Activated gamma-delta T cell treated with Interleukin-2 at 50 U/mL for 16 hours (primary cell): ENCODE measurements around the gene CDH15.

Source experiments
- DNase-seq: peaks from one replicate; pipeline ENCODE4 v3.0.0-alpha.2; 2020

Gene CDH15

DNA sequence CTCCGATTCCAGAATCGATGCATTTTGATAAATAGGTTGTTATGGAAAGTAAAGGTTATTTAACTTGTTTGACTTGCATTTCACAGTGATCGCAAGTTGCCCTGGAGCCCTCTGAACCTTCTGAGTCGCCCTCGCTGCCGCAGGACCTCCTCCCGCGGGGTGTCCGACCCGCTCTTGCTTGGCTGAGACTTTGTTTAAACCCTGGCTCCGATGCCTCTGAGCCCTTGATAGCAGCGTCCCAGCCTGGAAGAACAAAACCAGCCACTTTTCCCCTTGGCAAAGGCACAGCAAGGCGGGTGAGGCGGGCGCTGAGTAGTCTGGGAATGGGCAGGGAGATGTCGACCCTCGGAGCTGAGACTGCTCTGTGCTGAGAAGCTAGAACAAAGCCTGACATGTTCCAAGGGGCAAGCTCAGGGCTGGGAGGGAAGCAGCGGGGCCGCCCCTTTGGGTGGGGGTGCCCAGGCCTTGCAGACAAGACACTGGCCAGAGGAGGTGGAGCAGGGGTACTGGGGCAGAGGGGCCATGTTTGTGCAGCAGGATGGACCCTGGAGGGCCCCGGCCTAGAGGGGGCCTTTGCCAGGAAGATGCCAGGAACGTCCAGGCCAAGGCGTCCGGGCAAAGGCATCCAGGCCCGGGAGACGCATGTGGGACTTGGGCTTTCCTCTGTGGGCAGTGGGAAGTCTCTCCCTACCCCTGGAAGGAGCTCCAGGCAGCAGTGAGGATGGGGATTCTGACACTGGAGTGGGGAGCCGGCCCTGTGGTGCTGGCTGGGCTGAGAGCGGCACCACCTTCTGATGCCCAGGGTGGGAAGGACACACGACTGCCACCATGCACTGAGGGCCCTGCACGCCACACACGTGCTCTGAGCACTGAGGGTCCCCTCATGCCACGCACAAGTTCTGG, 30.3 kb upstream of the CDH15 start:
- DNase-seq: no peak

DNA sequence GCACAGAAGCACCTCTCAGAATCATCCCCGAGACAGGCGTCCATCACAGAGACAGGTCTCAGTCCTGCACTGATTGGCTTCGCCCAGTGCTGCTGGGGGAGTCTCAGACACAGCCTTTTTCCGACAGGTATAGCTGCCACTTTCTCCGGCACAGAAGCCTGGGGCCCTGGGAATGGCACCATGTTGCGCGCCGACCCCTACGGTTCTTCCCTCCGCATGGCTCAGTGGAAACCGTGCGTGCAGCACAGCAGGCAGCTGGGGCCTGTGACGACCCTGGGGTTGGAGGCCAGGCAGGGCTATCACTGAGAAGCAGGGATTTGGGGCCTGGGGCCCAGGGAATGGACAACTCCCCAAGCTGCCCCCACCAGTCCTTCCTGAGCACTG, 29.7 kb upstream of the CDH15 start:
- no peak for DNase-seq

DNA sequence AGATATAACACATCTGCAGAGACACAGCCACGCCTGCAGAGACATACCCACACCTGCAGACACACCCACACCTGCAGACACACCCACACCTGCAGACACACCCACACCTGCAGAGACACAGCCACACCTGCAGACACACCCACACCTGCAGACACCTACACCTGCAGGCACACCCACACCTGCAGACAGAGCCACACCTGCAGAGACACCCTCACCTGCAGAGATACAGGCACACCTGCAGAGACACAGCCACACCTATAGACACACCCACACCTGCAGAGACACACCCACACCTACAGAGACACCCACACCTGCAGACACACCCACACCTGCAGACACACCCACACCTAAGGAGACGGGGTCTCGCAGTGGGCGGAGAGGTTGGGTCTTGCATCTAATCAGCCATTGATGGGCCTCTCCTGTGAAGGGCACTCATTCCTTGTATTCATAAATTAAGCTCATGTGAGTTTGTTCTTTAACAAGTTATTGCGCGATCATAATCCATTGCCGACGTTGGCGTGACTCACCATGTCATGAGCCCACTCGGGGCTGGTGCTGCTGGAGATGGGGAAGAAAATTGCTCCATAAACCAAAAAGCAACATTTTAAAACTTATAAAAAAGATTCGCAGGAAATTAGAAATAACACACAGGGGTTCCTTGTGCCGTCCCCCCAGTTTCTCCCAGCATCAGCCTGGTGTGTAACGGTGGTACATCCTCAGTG, 28.9 kb upstream of the CDH15 start:
- no peak for DNase-seq

DNA sequence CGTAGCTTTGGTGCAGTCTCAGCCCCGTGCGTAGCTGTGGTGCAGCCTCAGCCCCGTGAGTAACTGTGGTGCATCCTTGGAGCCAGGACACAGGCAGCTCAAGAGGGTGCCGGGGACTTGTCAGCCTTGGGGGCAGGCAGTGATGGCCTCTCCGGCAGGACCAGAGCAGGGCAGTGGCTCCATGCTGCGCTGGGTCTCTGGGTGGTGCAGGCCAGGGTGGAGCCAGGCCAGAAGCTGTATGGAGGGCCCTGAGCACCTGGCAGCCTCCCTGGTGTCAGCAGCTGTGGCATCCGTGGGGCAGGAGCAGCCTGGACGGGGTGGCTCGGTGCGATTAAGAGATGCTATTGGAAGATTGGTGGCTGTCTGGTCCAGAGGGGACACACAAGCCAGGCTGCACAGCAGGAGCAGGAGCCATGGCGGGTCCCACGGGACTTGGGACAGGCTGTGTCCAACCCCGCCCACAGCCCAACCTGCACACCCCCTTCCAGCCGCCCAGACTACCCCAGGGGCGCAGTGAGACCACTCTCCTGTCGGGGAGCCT, 28.3 kb upstream of the CDH15 start:
- no peak for DNase-seq

DNA sequence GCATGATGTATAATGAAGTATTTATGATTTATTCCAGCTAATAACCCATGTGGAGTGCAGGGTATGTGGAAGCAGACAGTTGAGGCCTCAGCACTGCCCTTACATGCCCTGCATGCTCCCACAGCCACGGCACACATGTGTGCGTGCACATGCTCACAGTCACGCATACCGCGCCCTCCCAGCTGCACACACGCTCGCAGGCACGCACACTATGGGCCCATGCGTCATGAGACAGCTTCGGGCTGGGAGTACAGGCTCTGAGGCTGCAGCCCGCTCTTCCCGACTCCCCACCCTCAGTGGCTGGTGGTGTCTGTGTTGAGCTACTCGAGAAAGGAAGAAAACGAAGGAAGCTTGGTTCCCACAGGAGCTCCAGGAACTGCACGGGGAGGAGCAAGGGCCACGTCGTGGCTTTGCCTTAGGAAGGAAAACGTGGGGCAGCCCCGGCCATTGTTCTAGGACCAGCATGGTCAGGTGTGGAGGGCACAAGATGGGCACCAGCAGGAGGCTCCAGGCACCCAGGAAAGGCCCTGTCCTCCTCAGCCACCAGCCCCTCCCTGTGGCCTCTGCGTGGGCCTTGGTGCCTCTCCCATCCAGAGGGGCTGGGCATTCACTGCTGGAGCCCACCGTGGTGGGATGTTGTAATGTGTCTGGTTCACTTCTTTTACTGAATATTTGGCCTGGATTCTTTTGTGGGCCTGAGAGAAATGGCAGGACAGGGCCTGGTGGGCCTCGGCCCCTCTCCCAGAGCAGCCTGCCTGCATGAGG, 27.5 kb upstream of the CDH15 start:
- DNase-seq: no peak

DNA sequence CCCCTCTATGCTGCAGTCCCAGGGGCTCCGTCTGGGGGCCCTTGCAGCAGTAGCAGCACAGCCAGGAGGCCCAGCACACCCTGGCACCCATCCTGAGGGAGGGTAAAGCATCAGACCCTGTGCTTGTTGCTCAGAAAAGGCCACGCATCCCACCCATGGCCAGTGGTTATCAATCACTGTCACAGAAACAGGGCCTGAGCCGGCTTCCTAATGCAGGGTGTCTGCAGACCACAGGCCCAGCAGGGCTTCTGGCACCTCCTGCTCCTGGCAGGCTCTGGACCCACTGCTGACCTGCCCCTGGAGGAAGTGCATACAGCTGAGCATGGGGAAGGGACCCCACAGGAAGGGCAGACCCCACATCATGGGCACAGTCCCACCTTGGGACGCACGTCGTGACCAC, 26.9 kb upstream of the CDH15 start:
- DNase-seq: no peak

DNA sequence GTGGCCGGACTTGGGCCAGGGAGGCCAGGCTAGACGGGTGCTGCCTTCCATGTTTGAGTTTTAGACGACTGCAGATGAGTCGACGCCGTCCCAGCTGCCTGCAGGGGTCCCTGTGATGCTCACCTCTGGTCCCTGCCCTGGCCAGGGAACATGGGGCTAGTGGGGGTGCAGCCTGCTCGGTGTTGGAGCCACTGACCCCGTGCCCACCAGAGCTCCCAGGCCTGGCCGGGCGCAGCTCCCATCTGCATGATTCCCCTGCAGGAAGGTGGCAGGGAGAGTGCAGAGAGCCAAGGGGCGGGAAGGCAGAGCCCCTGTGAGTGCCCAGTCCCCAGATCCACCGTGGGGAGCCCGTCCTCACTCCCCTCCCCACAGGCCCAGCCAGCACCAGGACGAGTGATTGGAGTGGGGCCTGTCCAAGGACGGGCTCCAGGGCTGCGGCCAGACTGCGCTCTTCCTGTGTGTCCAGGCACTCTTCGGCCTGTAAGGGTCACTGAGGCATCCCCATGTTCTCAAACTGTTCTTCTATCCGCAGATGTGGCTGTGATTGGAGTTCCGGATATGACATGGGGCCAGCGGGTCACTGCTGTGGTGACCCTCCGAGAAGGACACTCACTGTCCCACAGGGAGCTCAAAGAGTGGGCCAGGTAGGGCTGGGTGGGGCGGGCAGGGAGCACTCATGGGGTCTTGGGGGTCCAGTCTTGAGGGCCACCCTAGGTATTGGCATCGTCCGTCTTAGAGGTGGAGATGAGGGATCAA, 26.0 kb upstream of the CDH15 start:
- DNase-seq: no peak

DNA sequence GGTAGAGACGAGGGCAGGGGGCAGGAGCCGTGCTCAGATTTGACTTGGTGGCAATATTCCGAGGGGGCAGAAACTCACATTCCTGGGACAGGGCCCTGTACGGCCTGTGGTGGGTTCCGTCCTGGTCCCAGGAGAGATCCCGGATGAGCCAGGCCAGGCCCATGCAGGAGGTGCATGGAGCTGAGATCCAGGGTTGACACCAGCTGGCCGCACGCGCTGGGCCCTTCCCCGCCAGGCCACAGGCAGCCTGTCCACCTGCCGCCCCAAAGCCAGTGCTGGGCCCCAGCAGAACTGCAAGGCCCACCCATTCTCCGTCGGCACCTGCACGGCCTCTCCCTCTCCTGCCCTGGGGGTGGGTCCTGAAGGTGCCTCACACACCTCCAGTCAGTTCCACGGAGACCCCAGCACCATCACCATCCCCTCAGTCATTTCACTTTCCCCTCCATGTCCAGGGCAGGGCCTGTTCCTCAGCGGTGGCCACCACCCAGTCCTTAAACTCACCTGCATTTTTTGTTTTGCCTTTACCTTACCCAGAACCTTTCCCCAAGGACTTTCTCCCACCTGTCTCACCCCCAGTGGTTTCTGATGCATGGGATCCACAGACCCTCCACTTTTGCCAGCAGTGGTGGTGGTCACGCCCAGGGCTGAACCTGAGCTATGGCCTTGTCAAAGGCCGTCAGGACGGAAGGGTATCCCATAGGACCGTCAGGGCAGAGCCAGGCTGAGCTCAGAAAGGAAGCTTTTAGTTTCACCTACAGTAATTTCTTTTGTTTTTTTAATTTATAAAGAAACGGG, 25.1 kb upstream of the CDH15 start:
- no peak for DNase-seq

DNA sequence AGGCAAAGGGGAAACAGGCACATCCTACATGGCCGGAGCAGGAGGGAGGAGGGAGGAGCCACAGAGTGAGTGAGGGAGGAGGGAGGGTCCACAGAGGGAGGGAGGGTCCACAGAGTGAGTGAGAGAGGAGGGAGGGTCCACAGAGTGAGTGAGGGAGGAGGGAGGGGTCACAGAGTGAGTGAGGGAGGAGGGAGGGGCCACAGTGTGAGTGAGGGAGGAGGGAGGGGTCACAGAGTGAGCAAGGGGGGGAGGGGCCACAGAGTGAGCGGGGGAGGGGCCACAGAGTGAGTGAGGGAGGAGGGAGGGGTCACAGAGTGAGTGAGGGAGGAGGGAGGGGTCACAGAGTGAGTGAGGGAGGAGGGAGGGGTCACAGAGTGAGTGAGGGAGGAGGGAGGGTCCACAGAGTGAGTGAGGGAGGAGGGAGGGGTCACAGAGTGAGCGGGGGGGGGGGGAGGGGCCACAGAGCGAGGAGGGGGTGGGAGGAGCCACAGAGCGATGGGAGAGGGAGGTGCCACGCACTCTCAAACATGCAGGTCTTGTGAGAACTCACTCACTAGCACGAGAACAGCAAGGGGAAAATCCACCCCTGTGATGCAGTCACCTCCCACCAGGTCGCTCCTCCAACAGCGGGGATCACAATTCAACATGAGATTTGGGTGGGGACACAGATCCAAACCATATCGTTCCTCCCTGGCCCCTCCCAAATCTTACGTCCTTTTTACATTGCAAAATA, 24.3 kb upstream of the CDH15 start:
- no peak for DNase-seq

DNA sequence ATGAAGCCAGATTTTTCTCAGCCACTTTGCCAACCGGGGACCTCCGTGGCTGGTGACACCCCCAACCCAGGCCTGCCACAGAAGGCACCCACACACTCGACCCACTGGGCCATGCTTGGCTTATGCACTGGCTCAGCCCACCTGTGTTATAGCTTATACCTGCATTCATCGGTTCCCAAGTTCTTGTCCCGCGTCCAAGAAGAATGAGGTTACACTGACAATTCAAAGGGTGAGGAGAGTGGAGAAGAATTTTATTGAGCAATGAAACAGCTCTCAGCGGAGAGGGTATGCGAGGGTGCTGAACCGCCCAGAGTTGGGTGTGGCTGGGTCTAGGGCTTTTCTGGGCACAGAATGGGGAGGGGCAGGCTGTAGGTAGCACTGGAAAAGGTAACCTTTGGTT, 22.2 kb upstream of the CDH15 start:
- DNase-seq: no peak

DNA sequence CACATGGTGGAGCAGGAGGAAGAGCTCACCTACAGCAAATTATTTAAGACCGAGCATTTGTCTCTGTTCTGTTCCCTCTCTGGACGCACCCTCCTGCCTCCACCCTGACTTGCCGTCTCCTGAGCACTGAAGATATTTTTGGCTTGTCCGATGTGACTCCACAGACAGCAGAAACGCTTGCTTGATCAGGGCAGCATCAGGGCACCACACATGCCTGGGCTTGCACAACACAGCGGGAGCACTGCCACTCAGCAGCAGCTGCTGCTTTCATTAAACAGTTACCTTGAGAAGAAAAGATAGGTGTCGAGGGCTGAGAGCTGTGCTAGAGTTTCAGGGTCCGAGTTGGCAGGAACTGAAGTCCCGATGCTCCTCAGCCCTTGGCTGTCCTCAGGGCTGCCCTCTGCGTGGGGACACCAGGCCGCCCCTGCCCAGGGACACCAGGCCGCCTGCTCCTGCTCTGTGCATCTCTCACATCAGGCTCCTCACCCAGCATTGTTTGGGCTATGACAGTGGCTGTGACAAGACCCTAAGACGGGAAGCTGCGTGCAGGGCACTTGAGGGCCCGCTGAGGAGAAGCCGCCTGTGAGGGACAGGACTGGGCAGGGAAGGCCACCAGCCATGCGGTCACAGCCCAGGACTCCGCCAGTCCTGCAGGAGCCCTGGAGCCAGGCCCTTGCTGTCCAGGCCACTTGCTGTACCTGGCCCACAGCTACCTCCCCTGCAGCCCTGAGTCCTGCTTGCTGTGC, 21.3 kb upstream of the CDH15 start:
- DNase-seq: no peak

DNA sequence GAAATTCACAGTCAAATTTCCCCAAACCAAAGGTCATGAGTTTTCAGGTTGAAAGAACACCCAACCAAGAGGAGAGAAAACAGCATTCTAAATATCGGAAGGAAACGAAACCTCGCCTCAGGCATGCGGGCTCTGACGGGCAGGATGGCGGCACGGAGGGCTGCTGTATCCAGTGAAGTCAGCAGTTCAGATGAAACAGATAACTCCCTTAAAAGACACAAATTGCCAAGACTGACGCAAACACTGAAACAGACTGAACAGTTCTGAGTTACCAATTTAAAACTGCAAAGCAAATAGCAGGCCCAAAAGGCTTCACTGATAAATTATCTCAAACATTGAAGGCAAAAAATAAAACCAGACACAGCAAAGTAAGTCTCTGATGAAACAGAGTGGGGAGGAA, 20.6 kb upstream of the CDH15 start:
- no peak for DNase-seq

DNA sequence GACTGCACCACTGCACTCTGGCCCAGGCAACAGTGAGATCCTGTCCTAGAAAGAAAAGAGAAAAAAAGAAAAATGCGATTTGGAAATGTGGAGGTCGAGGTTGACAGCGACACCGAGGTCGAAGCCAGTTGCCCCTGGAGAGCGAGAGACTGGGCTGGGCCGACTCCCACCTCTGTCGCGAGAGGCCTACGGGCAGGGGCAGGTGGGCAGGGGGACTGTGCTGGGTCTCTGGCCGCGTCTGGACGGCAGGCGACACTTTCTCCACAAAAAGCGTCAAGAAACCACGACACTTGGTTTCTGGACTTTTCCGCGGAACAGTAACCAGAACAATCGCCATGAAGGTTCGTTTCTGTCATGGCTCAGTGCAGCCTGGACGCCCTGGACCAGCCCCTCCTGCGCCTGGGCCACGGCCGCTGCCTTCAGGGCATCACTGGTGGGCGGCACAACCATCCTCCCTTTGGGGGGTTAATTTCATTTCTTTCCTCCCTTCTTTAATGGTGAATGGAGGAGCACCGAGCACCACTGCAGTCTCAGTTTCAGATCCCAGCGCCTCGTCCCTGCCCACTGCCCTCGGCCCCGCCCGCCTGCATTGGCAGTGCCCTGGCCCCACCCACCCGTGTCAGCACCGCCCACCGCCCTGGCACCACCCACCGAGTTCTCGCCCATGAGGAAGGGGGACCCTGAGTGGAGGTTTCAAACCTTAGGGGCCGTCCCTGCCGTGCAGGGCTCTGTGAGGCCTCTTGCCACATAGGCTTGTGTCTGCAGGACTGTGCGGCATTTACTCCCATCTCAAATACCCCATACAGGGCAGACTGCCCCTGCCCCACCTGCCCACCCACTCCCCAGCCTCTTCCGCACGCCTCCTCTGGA, 18.5 kb upstream of the CDH15 start:
- no peak for DNase-seq

DNA sequence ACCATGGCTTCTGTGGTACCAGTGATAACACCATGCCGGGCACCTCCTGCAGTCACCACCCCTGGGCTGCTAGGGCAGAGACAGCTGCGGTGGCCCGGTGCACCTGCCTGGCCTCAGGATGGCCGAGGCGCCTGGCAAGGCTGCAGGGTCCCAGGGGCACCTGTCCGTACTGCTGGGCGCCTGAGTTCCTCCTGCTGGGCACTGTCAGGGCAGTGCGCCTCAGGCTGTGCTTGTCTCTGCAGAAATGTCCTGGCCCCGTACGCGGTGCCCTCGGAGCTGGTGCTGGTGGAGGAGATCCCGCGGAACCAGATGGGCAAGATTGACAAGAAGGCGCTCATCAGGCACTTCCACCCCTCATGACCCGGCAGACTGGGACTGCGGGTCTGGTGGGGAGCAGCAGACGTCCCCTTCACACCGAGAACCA, 17.7 kb upstream of the CDH15 start:
- DNase-seq: no peak

DNA sequence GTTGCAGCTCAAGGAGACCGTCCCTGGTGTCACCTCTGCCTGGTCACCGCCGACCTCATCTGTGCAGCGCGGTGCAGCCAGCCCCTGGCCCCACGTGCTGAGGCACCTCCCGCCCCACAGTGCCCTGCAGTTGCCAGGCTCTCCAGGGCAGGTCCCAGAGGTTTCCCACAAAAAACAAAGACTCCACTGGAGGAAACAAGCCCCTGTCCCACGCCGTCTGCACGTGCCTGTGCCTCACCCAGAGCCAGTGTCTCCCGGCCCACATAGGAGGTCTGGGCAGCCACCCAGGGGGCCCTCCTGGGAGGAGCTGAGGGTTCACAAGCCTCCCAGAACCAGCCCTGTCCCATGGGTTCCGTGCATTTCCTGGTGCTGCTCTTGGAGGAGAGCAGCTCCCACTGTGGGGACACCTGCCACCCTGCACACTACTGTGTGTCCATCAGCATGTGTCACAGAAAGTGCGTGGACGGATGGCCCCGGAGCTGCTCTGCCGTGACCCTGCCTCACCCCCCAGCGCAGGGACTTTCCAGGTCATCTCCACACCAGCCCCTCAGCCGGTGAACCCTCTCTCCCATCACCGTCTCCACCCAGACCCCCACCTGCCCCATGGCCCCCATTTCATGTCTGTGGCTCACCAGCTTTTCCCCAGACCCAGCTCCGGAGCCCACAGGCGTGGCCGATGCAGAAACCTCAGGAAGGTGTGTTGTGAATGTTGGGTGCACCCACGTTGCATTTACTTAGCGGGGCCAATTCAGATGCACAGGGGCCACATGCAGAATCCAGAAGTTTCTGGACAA, 17.0 kb upstream of the CDH15 start:
- no peak for DNase-seq

DNA sequence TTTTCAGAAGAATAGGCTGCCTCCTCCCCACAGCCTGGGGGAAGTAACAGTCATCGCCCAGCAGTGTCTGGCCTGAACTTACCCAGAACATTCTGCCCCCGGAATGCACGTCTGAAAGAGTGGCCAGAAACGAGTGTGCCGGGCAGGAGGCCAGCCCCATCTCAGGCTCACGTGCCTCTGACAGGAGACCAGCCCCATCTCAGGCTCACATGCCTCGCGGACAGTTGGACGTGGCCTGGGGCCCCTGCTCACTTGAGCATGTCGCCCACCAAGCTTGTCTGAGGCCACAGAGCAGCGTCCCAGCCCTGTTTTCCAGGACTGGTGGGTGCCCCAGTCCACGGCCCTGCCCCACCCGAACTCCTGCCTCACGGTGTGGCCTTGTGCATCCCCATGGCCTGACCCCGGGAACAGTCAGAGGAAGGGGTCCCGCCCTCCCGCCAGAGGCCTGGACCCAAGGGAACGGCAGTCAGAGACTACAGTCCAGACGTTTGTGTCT, 16.3 kb upstream of the CDH15 start:
- no peak for DNase-seq

DNA sequence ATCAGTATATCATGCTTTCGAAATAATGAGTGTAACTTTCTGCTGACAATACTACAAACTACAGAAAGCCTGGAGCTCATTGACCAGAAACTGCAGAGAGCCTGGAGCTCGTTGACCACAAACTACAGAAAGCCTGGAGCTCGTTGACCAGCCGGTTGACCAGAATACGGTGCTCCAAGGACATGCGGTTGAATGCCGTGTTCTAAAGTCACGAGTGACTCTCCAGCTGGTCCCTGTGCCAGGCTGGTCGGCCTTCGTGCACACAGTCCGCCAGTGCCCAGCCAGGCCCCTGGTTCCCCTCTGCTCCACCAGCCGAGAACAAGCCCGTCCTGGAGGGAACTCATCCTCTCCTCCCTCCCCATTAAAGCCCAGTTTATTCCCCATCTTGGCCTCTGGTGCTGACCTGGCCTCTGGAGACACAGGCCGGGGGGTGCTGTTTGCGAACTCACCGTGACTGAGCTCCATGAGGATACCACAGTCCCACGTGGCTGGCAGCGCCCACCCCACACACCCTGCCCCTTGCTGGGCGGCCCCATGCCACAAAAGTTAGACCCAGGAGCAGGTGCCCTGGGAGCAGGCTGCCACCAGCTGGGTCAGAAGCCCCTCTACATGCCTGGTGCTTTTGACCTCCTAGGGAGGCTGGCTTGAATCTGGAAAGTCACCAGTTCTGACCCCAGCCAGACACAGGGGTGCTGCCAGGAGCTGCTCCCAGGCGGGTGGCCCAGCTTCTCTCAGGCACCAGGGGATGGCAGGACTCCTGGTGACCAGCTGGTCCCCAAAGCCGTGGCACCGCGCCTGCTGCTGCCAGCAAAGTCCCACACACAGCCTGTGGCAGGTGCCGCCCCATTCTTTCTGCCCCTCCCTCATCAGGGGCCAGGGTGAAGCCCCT, 15.5 kb upstream of the CDH15 start:
- no peak for DNase-seq
